Right ventricle myocardium superior (tissue), 1 donor: ENCODE measurements around the gene ADGRL4. TPM values are rescaled to one million over a fixed set of nuclear protein-coding genes. Genes with fewer than 3 reads are reported as not detected.
"Not testable (repeated sequence)": the region's sequence is repeated elsewhere in the genome, so short reads cannot be mapped to it uniquely, and the experiment has no call there.

Source experiments
- ATAC-seq: fragments of 200-7000 bp; cut with Tn5 transposase; one replicate; pipeline ENCODE4 v1.9.1; 2020; ENCODE audit warnings: mild to moderate bottlenecking; ENCODE audit not compliant: poor library complexity
- DNase-seq: peaks from one replicate; pipeline ENCODE4 v3.0.0-alpha.2; 2020
- intact Hi-C: fragments of 100-400 bp; cut with DNase I; formaldehyde crosslinking; loops from one replicate; pipeline ENCODE4 v1.11.2; 2022
- long read RNA-seq: library from polyadenylated mRNA; unstranded; transcript quantifications from one replicate; pipeline ENCODE4 v2.0.0, GENCODE V29; 2021
- total RNA-seq: library from RNA; stranded (reverse); fragmentation: NEBNext Ultra II Directional; extraction: Animal tissue kit (Norgen Biotek cat#: 25700); gene quantifications from one replicate; pipeline ENCODE4 v1.2.1, GENCODE V29; 2021
- donor health status: DM: no; HTN: yes; CAD: no; lungs with severe emphysema.

ADGRL4 gene
- 18.3 TPM for total RNA-seq
- long read RNA-seq, transcript ADGRL4-201 (15 exons, 3,527 nt), result major isoform, 73 of 79 reads
- long read RNA-seq, partial matches to known transcripts, result 3 of 79 reads
- long read RNA-seq, other reads (novel, unspliced or antisense), result 3 of 79 reads

DNA sequence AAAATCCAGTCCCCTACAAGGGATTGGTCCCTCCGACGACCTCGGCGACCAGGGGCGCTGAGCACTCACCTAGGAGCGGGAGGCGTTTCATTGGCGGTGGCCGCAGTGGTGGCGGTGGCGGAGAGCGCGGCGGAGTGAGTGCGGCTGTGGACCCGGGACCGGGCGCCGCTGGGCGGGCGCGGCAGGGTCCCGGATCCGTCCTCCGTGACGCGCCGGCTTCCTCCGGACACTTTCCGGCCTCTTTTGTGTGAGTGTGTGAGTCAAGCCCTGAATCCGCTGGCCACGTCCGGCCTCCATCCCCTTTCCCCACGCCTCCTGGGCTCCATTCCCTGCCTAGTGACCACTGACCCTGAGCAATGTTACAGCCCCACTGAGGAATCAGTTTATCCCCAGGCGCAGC, at the start of gene ADGRL4:
Gene ADGRL4 (minus strand): TSS at position 167 of the 400 bp plus-strand sequence. CDS start 76 bp downstream, at position 91.
- ATAC-seq, result peak; percentile 65
- intact Hi-C loops, result no loop called here
- peak; percentile 66 for DNase-seq

GRCh38 chr1:79055856-79056255, 49.3 kb upstream of the ADGRL4 start:
- DNase-seq, result no peak
- intact Hi-C loops, result no loop called here
- ATAC-seq, result no peak

GRCh38 chr1:79052829-79053449, 46.4 kb upstream of the ADGRL4 start:
- intact Hi-C loops, result no loop called here
- DNase-seq (no peak), ATAC-seq (no peak)

DNA sequence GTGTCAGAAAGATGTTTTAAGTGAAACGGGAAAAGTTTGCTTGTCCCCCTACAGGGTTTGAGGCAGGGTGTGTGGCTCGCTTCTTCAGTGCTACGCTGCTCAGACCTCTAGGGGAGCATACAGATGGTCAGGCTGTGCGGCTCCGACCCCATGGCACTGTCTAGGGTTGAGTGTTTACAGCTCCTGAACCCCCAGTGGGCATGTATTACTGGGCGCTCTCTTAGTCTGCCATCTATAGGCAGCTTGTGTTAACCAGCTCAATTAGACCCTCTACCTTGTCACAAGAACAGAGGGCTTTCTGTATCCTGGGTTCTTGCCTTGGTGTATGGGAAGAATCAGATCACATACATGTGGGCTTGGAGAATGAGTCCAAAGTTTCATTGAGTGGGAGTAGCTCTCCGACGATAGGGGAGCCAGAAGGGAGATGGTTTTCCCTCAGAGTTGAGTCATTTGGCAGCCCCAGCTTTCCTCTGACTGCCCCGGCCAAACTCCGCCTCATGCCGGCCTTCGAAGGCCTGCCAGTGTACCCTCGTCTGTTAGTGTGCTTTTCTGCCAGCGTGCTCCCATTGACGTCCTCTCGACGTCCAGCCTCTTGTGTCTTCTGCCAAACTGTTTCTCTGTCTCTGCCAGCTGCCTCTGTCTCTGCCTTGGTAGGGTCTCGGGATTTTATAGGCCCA, 38.6 kb upstream of the ADGRL4 start:
- DNase-seq, result no peak
- no peak for ATAC-seq
- intact Hi-C loops, result no loop called here

- intact Hi-C loops, result no loop called here
- ATAC-seq (no peak), DNase-seq (no peak)
Measured at GRCh38 chr1:79043506-79043905, 37.0 kb upstream of the ADGRL4 start.

DNA sequence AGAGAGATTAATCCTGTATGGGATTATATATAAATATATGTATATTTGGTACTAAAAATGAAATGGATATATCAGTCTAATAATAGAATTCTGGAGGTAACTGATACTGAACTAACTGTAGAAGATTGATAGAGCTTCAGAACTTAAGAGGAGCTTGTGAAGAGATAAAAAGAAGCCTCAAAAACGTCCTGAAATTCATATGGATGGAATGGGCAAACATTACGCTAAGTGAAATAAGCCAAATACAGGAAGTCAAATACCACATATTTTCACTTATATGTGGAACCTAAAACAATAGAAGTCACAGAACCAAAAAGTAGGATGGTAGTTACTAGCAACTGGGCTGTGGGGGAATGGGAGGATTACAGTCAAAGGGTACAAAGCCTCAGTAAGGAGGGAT, 36.0 kb upstream of the ADGRL4 start:
- ATAC-seq, result no peak
- no peak for DNase-seq
- intact Hi-C loops, result no loop called here

DNA sequence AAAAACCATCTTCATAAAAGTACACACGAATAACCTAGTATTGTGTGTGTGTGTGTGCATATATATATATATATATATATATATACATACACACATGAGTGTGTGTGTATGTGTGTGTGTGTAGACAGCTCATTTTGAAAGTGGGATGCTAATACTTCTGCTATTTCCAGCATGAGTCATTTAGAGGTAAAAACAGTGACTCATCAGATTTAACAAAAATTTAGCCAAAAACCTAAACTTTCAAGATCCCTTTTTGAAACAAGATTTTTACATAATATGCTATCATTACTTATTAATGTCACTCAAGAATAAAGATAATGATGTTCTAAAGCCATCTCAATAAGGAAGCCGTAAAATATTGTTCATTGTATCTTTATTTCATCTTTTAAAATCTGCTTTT, 35.6 kb upstream of the ADGRL4 start:
- intact Hi-C loops, result no loop called here
- ATAC-seq (no peak), DNase-seq (no peak)

GRCh38 chr1:79041666-79042065, 35.1 kb upstream of the ADGRL4 start:
- no peak for DNase-seq
- no peak for ATAC-seq
- intact Hi-C loops, result no loop called here

DNA sequence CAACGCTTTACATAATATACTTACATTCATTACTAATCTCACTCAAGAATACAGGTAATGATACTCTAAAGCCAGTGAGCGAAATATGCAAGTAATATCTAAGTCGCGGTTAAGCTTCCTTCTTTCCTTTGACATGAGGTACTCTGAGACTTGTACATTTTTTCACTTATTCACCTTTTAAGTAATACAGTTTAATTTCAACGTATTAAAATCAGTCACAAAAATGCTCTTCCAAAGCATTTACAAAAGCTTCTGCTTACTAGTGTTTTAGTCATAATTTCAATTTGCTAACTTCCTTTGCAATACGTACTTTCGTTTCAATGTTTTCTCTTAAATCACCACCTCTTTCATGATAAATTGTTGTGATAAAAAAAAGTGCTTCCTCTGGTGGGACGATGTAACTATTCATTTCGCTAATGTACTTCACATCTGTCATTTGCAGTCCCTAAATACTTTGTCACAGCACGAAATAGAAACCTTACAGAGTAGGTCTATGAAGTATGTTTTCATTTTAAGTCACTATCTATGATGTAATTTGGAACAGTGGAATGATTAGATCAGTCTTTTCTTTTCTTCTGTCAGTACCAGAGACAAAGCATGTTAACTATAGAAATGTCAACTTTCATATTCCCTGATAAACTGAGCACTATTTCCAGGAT, 34.0 kb upstream of the ADGRL4 start:
- ATAC-seq, result no peak
- no peak for DNase-seq
- intact Hi-C loops, result no loop called here

- DNase-seq (no peak), ATAC-seq (no peak)
- intact Hi-C loops, result no loop called here
Measured at GRCh38 chr1:79037085-79037484, 30.6 kb upstream of the ADGRL4 start.

DNA sequence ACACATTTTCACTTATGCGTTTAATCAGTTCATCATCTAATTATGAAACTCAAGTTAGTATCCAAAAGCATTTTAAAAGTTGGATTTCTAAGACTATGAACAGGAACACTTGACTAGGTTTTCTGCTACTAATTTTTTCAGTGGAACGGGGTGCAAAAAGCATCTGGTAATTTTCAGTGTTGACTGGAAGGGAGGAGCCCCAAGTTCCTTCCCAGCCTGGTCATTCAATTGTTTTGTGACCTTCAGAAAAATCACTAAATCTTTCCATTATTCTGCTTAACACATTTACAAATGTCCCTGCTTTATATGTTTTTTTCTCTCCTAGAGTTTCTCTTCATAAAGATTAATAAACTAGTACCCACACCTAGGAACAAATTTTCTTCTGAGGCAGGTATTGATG, 6.0 kb upstream of the ADGRL4 start:
- DNase-seq (no peak), ATAC-seq (no peak)
- intact Hi-C loops, result no loop called here

GRCh38 chr1:79010589-79010988, 4.1 kb upstream of the ADGRL4 start:
- DNase-seq, result no peak
- intact Hi-C loops, result no loop called here
- no peak for ATAC-seq

DNA sequence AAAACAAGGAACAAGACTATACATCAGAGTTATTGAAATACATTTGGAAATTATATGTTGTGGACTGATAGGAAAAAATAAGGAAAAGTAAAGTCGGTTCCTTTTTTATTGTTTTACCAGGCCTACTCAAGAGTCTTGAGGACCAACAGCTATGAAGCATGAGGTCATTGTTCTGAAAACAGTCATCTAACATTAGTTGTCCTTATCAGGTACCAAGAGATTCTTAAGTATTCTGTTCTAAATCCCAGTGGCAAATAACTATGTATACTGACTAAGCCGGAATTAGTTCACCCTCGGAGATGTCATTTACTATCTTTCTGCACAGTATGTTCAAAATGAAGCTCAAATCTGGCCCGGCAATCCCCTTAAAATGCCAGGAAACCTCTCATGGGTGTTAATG, 585 bp downstream of the ADGRL4 start:
- intact Hi-C loops, result no loop called here
- no peak for DNase-seq
- ATAC-seq, result no peak

DNA sequence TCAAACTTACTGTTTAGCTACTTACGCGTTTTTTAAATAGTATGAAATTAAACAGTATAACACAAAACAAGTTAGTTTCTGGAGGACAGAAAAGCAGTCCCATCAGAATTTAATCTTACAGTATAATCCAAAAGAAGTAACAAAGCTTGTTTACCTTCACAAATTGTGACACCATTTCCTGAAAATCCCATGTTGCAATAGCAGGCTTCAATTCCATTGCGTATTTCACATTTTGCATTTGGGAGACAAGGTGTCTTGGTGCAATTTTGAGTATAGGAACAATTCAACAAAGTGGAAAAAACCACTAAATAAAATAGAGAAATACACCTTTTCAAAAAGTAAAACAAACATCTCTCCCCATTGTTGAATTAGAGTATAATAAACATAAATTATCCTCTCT, 1.6 kb downstream of the ADGRL4 start:
- no peak for ATAC-seq
- intact Hi-C loops, result no loop called here
- no peak for DNase-seq

DNA sequence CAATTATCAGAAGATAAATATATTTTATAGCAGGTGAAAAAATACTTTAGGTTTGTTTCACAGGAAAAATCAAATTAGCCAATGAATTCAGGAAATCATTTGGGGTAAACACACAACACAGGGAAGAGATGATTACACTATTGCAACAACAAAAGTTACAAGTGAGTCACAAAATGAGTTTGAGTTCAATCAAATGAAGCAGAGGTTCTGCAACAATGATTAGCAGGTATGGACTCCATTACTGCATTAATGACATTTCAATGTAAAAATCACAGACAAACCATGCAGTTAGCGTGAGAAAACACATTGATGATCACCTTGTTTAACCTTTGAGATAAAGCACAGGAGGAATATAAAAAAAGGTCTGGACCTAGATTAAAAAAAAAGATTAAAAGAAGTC, 9.7 kb downstream of the ADGRL4 start:
- intact Hi-C loops, result no loop called here
- ATAC-seq, result no peak
- DNase-seq, result no peak

DNA sequence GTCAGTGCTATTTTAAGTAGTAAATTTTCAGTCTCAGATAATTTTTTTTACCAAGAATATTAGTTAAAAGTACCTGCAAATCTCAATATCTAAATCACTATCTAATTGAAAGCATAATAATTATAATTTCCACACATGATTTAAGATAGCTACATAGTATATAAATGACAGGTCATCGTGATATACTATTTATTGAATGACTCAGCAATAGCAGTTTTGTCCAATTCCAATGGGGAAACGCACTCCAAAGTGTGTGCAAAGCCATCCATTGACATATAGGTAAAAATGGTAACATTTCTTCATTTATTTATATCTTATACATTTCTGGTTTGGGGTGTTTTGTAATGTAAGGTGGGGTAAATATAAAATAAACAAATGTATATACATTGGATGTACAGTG, 19.5 kb downstream of the ADGRL4 start:
- intact Hi-C loops, result no loop called here
- no peak for ATAC-seq
- no peak for DNase-seq

DNA sequence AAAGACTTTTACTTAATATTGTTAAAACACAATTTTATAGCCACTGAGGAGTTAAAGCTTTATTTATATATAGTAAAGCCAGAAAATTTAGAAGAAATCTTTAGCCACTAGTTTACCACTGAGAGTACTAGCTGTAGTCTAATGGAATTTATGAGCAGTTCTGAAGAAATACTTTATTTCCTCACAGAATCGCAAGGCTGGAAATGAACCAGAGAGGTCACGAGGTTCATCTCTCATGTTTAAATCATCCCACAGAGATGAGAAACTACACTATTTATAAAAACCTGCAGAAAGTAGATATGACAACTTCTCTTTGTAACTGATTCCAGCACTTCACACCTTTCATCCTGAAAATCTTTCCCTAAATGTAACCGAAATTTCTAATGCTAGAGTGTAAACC, 26.0 kb downstream of the ADGRL4 start:
- intact Hi-C loops, result no loop called here
- ATAC-seq (no peak), DNase-seq (no peak)

DNA sequence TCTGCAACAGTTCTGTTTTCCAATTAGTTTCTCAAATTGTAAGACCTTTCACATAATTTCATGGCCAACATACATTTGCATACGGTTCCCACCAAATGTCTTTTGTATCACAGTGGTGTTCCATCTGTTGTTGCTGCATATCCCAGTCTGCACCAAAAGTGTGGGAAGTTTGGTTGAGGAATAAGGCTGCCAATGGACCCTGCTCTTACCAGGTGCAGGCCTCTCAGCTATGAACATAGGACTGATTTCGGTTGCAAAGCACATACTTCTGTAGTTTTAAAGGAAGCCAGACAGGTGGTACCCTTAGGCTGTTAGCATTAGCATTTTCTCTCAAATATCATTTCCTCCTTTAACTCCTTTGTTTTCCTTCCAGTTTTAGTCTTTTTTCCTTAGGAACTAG, 33.8 kb downstream of the ADGRL4 start:
- ATAC-seq (no peak), DNase-seq (no peak)
- intact Hi-C loops, result no loop called here

DNA sequence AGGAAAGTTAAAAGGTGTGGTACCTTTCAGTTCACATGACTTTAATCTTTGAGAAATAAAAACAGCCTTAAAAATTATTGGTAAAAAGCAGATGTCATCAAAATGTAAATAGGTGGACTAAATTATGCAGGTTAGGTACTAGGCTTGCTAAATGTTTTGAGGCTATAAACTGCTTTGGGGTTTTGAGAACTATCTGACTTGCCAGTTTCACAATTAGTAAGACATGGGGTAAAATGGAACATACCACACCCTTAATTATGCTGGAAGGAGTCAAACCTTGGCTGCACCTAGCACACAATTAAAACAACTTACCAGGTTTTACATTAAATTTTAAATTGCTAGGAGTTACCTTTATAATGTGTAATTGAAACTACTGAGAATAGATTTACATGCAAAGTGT, 39.4 kb downstream of the ADGRL4 start:
- ATAC-seq, DNase-seq, intact Hi-C loops: not testable (repeated sequence)

GRCh38 chr1:78958711-78959110, 47.8 kb downstream of the ADGRL4 start:
- no peak for ATAC-seq

More at GRCh38 chr1:78958711-78959110, 47.8 kb downstream of the ADGRL4 start:
- intact Hi-C loops, result no loop called here
- DNase-seq, result no peak
